GM18505 (cell line): ENCODE results near the gene ITGB2.
A peak's percentile ranks its signal among the peaks of the same experiment; 100 is the strongest.
"Not testable (repeated sequence)": the region's sequence is repeated elsewhere in the genome, so short reads cannot be mapped to it uniquely, and the experiment has no call there.

ENCODE experiments used
- ATAC-seq: cut with Tn5 transposase; IDR thresholded peaks from one replicate; pipeline ENCODE4 v1.9.1; 2021; ENCODE audit not compliant: unreplicated experiment
- POLR2A ChIP-seq: IDR thresholded peaks from 4 replicates; pipeline ENCODE4 v1.6.1; 2011; ENCODE audit warnings: borderline replicate concordance; ENCODE audit not compliant: insufficient read depth, insufficient read length; ENCODE audit errors: extremely low read depth

ITGB2 gene

GRCh38 chr21:44921928-44922327 lies 1.2 kb upstream of the ITGB2 start:
- no peak for ATAC-seq
- TF ChIP-seq POLR2A: no peak

- no peak for ATAC-seq
- TF ChIP-seq POLR2A: no peak
Measured at GRCh38 chr21:44919913-44920693, 596 bp downstream of the ITGB2 start.

- ATAC-seq: no peak
Measured at GRCh38 chr21:44919111-44919912, 1.4 kb downstream of the ITGB2 start.

GRCh38 chr21:44918581-44919033 lies 2.1 kb downstream of the ITGB2 start:
- TF ChIP-seq POLR2A: no peak
- ATAC-seq: no peak

More at GRCh38 chr21:44919111-44919912, 1.4 kb downstream of the ITGB2 start:
- no peak for TF ChIP-seq POLR2A

- no peak for TF ChIP-seq POLR2A
Measured at GRCh38 chr21:44918107-44918470, 2.6 kb downstream of the ITGB2 start.

GRCh38 chr21:44917446-44918106 lies 3.1 kb downstream of the ITGB2 start:
- no peak for TF ChIP-seq POLR2A
- no peak for ATAC-seq

More at GRCh38 chr21:44918107-44918470, 2.6 kb downstream of the ITGB2 start:
- ATAC-seq: no peak

GRCh38 chr21:44916965-44917364 lies 3.7 kb downstream of the ITGB2 start:
- TF ChIP-seq POLR2A: no peak
- ATAC-seq: no peak

GRCh38 chr21:44914176-44914874 lies 6.4 kb downstream of the ITGB2 start:
- TF ChIP-seq POLR2A: no peak
- no peak for ATAC-seq

- no peak for TF ChIP-seq POLR2A
- no peak for ATAC-seq
Measured at GRCh38 chr21:44913425-44914175, 7.1 kb downstream of the ITGB2 start.

GRCh38 chr21:44912506-44913412 lies 7.9 kb downstream of the ITGB2 start:
- ATAC-seq: not testable (repeated sequence)

- ATAC-seq: no peak
- TF ChIP-seq POLR2A: no peak
Measured at GRCh38 chr21:44912158-44912473, 8.6 kb downstream of the ITGB2 start.

- TF ChIP-seq POLR2A: peak; percentile 35
Measured at GRCh38 chr21:44911384-44912157, 9.1 kb downstream of the ITGB2 start.

GRCh38 chr21:44911068-44911383 lies 9.7 kb downstream of the ITGB2 start:
- no peak for TF ChIP-seq POLR2A
- ATAC-seq: no peak

More at GRCh38 chr21:44911384-44912157, 9.1 kb downstream of the ITGB2 start:
- ATAC-seq: no peak
